Vagina (tissue), 2 donors: Measurements from ENCODE around the gene SPATS1. TPM values are rescaled to one million over a fixed set of nuclear protein-coding genes. Genes with fewer than 3 reads are reported as not detected.

Experiments
- DNase-seq, 2 donors: peaks; one replicate each; pipeline ENCODE4 v3.0.0-alpha.2; 2017; ENCODE audit errors: extremely low spot score in 2 of 2
- H3K27ac ChIP-seq: fragments of 200-600 bp; sonication (generic); one replicate; pipeline ENCODE4 v1.5.1; 2019
- H3K27me3 ChIP-seq: fragments of 200-600 bp; sonication (generic); one replicate; pipeline ENCODE4 v1.5.1; 2019
- H3K36me3 ChIP-seq, 2 donors: fragments of 200-600 bp; sonication (generic); one replicate each; pipeline ENCODE4 v1.5.1; 2017 to 2019
- H3K4me1 ChIP-seq: fragments of 200-600 bp; sonication (generic); one replicate; pipeline ENCODE4 v1.5.1; 2019
- H3K4me3 ChIP-seq, 2 donors: fragments of 200-600 bp; sonication (generic); 1 replicate in 1 of 2; 2 replicates in 1 of 2; pipeline ENCODE4 v1.5.1; 2016 to 2019
- H3K9me3 ChIP-seq: fragments of 200-600 bp; sonication (generic); one replicate; pipeline ENCODE4 v1.5.1; 2019
- CTCF ChIP-seq, 3 experiments: fragments of 450-650 bp in 2 of 3; fragments of 200-600 bp in 1 of 3; sonication (generic) in 1 of 3; IDR thresholded peaks; one replicate each; pipeline ENCODE4 v1.5.1; 2017 to 2019; ENCODE audit warnings: antibody characterized with exemption in 3 of 3, mild to moderate bottlenecking in 2 of 3, moderate library complexity in 2 of 3
- POLR2A ChIP-seq, 2 donors: fragments of 450-650 bp; IDR thresholded peaks; one replicate each; pipeline ENCODE4 v1.6.1; 2017; ENCODE audit warnings: antibody characterized with exemption in 2 of 2, mild to moderate bottlenecking in 2 of 2, moderate library complexity in 2 of 2
- POLR2AphosphoS5 ChIP-seq, 2 donors: sonication (generic); formaldehyde crosslinking; IDR thresholded peaks; one replicate each; pipeline ENCODE4 v1.9.0; 2017; ENCODE audit warnings: antibody characterized with exemption in 2 of 2, mild to moderate bottlenecking in 2 of 2, low read depth in 1 of 2; ENCODE audit not compliant: insufficient read depth in 1 of 2
- intact Hi-C: fragments of 100-400 bp; cut with DNase I; formaldehyde crosslinking; loops from one replicate; pipeline ENCODE4 v1.15.1; 2023
- total RNA-seq: library from RNA; depleted of rRNA; stranded (reverse); fragments of >200 nt; gene quantifications from one replicate; pipeline ENCODE4 v1.2.3, GENCODE V29; 2016

The SPATS1 gene
- total RNA-seq, 1 donor from 2014 or later, result not detected

GRCh38 chr6:44352259-44352658 is 9.8 kb downstream of the SPATS1 start:
- no peaks in the 10 kb centered on the region for H3K4me1 ChIP-seq
- no peaks in the 10 kb centered on the region for H3K36me3 ChIP-seq
- DNase-seq, result no peak
- H3K27ac ChIP-seq, result no peak overlapping the region
- no peaks in the 10 kb centered on the region for H3K9me3 ChIP-seq
- H3K27me3 ChIP-seq, result no peaks in the 10 kb centered on the region
- intact Hi-C loops, result no loop called here
- no peak for TF ChIP-seq POLR2AphosphoS5 (IDR thresholded peaks at IDR 0.05; ENCODE audit: insufficient read depth in 1 of 2, low read depth in 1 of 2)
- no peak for TF ChIP-seq POLR2A (IDR thresholded peaks at IDR 0.05)
- no peak for TF ChIP-seq CTCF (IDR thresholded peaks at IDR 0.05)
- H3K4me3 ChIP-seq, result no peak overlapping the region

GRCh38 chr6:44353336-44353735 is 10.9 kb downstream of the SPATS1 start:
- TF ChIP-seq POLR2AphosphoS5 (IDR thresholded peaks at IDR 0.05; ENCODE audit: insufficient read depth in 1 of 2, low read depth in 1 of 2), result no peak
- no peak for TF ChIP-seq POLR2A (IDR thresholded peaks at IDR 0.05)
- TF ChIP-seq CTCF (IDR thresholded peaks at IDR 0.05), result no peak
- H3K36me3 ChIP-seq, result no peaks in the 10 kb centered on the region
- no peaks in the 10 kb centered on the region for H3K27me3 ChIP-seq
- no peaks in the 10 kb centered on the region for H3K4me1 ChIP-seq
- H3K27ac ChIP-seq, result no peak overlapping the region
- H3K4me3 ChIP-seq, result no peak overlapping the region
- H3K9me3 ChIP-seq, result no peaks in the 10 kb centered on the region
- intact Hi-C loops, result no loop called here
- DNase-seq, result no peak

GRCh38 chr6:44355640-44356039 is 13.2 kb downstream of the SPATS1 start:
- no peaks in the 10 kb centered on the region for H3K36me3 ChIP-seq
- no peak for TF ChIP-seq POLR2AphosphoS5 (IDR thresholded peaks at IDR 0.05; ENCODE audit: insufficient read depth in 1 of 2, low read depth in 1 of 2)
- TF ChIP-seq CTCF (IDR thresholded peaks at IDR 0.05), result no peak
- TF ChIP-seq POLR2A (IDR thresholded peaks at IDR 0.05), result no peak
- DNase-seq, result no peak
- intact Hi-C loops, result no loop called here
- H3K4me3 ChIP-seq, result no peak overlapping the region
- no peak overlapping the region for H3K27ac ChIP-seq
- no peaks in the 10 kb centered on the region for H3K27me3 ChIP-seq
- H3K9me3 ChIP-seq, result no peaks in the 10 kb centered on the region
- H3K4me1 ChIP-seq, result no peaks in the 10 kb centered on the region

GRCh38 chr6:44356487-44356886 is 14.0 kb downstream of the SPATS1 start:
- H3K4me3 ChIP-seq, result no peak overlapping the region
- DNase-seq, result no peak
- H3K36me3 ChIP-seq, result no peaks in the 10 kb centered on the region
- intact Hi-C loops, result no loop called here
- no peak overlapping the region for H3K27ac ChIP-seq
- TF ChIP-seq POLR2A (IDR thresholded peaks at IDR 0.05), result no peak
- TF ChIP-seq CTCF (IDR thresholded peaks at IDR 0.05), result no peak
- TF ChIP-seq POLR2AphosphoS5 (IDR thresholded peaks at IDR 0.05; ENCODE audit: insufficient read depth in 1 of 2, low read depth in 1 of 2), result no peak
- no peaks in the 10 kb centered on the region for H3K27me3 ChIP-seq
- H3K4me1 ChIP-seq, result no peaks in the 10 kb centered on the region
- H3K9me3 ChIP-seq, result no peaks in the 10 kb centered on the region

GRCh38 chr6:44359973-44360372 is 17.5 kb downstream of the SPATS1 start:
- TF ChIP-seq POLR2A (IDR thresholded peaks at IDR 0.05) (no peak), POLR2AphosphoS5 (IDR thresholded peaks at IDR 0.05; ENCODE audit: insufficient read depth in 1 of 2, low read depth in 1 of 2) (no peak), CTCF (IDR thresholded peaks at IDR 0.05) (no peak)
- no peak for DNase-seq
- no peaks in the 10 kb centered on the region for H3K27me3 ChIP-seq
- no peak overlapping the region for H3K4me3 ChIP-seq
- no peaks in the 10 kb centered on the region for H3K4me1 ChIP-seq
- H3K9me3 ChIP-seq, result no peaks in the 10 kb centered on the region
- intact Hi-C loops, result no loop called here
- H3K27ac ChIP-seq, result no peak overlapping the region
- no peaks in the 10 kb centered on the region for H3K36me3 ChIP-seq
